ENCODE data around the gene CREB5. TPM values are rescaled to one million over a fixed set of nuclear protein-coding genes. Genes with fewer than 3 reads are reported as not detected.

The CREB5 gene
- total RNA-seq, 4 donors from 2014 or later: 0.88 to 31.4 (median 15.9) TPM

DNA sequence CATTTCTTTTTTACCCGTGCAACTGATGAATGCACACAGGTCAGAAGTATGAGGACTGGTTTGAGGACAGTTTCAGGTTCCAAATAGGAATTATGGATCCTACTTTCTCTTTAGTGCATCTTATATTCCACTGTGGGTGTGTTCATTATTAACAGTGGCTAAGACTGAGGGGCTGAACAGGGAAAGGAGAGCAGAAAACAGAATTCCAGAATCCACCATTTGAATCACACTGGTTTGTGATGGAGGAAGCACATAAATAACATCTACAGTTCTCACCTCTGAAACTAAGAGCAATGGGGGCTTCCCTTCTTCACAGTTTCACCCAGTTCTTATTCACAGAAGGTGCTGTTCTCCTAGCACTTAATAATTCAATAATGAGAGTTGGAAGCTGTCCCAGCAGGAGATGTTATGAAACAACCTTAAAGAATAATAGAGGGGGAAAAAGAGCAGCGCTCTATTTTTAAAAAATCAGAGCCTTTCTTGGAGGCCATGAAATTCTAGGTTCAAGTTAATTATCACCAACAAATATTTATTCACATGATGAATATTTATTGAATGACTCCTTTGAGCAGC lies 205.1 kb downstream of the CREB5 start:
- Histone ChIP-seq H3K4me1 (no peaks in the 10 kb centered on the region), H3K27ac (no peak overlapping the region), H3K36me3 (no peaks in the 10 kb centered on the region), H3K27me3 (no peaks in the 10 kb centered on the region), H3K9me3 (no peaks in the 10 kb centered on the region), H3K4me3 (no peak overlapping the region)
- TF ChIP-seq POLR2A (IDR thresholded peaks at IDR 0.05): no peak
- TF ChIP-seq, protein P1, sequence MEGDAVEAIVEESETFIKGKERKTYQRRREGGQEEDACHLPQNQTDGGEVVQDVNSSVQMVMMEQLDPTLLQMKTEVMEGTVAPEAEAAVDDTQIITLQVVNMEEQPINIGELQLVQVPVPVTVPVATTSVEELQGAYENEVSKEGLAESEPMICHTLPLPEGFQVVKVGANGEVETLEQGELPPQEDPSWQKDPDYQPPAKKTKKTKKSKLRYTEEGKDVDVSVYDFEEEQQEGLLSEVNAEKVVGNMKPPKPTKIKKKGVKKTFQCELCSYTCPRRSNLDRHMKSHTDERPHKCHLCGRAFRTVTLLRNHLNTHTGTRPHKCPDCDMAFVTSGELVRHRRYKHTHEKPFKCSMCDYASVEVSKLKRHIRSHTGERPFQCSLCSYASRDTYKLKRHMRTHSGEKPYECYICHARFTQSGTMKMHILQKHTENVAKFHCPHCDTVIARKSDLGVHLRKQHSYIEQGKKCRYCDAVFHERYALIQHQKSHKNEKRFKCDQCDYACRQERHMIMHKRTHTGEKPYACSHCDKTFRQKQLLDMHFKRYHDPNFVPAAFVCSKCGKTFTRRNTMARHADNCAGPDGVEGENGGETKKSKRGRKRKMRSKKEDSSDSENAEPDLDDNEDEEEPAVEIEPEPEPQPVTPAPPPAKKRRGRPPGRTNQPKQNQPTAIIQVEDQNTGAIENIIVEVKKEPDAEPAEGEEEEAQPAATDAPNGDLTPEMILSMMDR (IDR thresholded peaks at IDR 0.05): no peak
- no peak for DNase-seq

DNA sequence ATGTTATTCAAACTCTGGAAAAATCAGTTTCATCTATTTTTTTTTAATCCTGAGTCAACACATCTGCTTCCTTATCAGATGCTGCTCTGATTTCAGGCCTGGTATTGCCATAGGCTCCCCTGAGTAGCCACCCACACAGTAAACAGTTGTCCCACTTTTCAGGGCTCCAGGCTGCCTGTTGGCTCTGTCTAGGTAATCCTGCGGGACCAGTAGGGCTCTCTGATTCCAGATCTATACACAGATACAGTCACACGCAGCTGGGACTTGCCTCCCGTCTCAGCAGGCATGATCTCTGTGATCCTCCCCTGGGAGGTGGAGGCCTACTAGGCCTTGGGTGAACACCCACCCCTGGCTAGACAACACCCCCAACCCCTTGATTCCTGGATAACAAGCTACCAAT lies 206.1 kb downstream of the CREB5 start:
- TF ChIP-seq, protein P1 (IDR thresholded peaks at IDR 0.05): no peak
- TF ChIP-seq POLR2A (IDR thresholded peaks at IDR 0.05): no peak
- Histone ChIP-seq H3K9me3 (no peaks in the 10 kb centered on the region), H3K27ac (no peak overlapping the region), H3K4me1 (peaks cover 0 to 6% (median 0%) of the 10 kb centered on the region in 4 donors), H3K36me3 (no peaks in the 10 kb centered on the region), H3K4me3 (no peak overlapping the region), H3K27me3 (no peaks in the 10 kb centered on the region)
- no peak for DNase-seq

DNA sequence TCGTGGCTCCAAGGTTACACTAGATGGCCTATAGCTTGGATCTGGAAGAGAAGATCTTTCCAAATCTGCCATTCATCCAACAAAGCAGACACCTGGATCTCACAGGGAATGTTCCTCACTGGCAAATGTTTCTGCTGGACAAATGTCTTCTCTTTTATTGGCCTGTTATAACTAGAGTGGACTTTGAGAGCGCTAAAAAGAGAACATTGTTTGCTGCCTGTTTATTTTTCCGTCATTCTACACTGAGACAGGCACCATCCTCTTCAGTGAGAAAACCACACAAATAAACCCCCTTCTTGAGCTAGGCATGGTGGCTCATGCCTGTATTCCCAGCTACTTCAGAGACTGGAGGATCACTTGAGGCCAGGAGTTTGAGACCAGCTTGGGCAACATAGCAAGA lies 206.9 kb downstream of the CREB5 start:
- no peaks in the 10 kb centered on the region for H3K36me3 ChIP-seq
- no peak for TF ChIP-seq POLR2A (IDR thresholded peaks at IDR 0.05)
- TF ChIP-seq, protein P1 (IDR thresholded peaks at IDR 0.05): no peak
- H3K4me3 ChIP-seq: no peak overlapping the region
- no peaks in the 10 kb centered on the region for H3K9me3 ChIP-seq
- no peaks in the 10 kb centered on the region for H3K27me3 ChIP-seq
- H3K27ac ChIP-seq: peak overlapping the region in 1 of 4 donors; percentile 2
- peaks cover 0 to 6% (median 0%) of the 10 kb centered on the region in 4 donors for H3K4me1 ChIP-seq
- no peak for DNase-seq

DNA sequence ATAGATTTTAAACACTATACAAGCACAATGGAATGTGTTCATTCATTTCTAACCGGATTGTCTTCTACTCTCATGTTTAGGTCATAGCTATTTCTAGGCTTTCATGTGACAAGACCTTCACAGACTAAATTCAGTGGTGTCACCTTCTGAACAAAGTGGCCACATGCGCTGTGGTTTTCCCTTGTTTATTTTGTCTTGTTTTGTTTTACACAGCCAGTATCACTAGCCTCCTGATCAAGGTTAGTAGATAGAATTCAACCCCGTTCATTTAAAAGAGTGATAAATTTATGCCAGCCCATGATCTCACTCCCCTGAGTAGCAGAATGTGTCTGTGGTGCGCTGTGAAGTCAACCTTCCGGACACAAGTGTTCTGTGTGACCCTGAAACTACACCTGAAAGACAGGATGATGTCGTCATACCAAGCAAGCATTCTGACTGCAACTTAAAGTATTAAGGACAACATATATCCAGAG lies 209.1 kb downstream of the CREB5 start:
- Histone ChIP-seq H3K27me3 (no peaks in the 10 kb centered on the region), H3K4me3 (no peak overlapping the region), H3K9me3 (no peaks in the 10 kb centered on the region), H3K27ac (peak overlapping the region in 1 of 4 donors; percentile 57), H3K4me1 (peaks cover 0 to 11% (median 0%) of the 10 kb centered on the region in 4 donors), H3K36me3 (no peaks in the 10 kb centered on the region)
- TF ChIP-seq POLR2A (IDR thresholded peaks at IDR 0.05): no peak
- TF ChIP-seq, protein P1 (IDR thresholded peaks at IDR 0.05): no peak
- no peak for DNase-seq

DNA sequence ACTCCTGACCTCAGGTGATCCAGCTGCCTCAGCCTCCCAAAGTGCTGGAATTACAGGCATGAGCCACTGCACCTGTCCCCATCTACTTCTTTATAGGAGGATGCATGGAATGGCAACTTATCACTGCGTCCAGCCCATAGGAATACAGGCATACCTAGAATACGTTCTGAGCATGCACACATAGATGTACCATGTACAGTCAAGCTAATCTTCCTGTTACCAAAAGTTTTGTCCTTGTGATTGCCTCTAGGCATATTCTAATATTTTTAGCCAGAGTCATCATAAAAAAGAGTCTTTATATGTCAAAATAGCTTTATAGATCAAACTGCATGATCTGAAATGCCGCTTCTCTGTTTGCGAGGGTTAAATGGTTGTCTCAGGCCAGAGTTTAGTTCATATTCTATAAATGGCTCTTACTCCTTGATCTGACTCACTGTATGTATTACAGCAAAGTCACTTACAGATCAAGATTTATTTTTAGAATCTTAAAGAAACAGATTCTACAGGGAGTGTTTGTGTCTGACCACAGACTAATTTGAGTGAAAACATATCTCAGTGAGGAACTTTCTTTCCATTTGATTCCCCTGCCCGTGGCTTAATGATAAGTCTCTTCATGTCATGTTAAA lies 210.9 kb downstream of the CREB5 start:
- no peak for TF ChIP-seq POLR2A (IDR thresholded peaks at IDR 0.05)
- TF ChIP-seq, protein P1 (IDR thresholded peaks at IDR 0.05): no peak
- peak overlapping the region in 1 of 4 donors; percentile 10 for H3K27ac ChIP-seq
- no peaks in the 10 kb centered on the region for H3K27me3 ChIP-seq
- peaks cover 0 to 11% (median 0%) of the 10 kb centered on the region in 4 donors for H3K4me1 ChIP-seq
- no peak for DNase-seq
- no peak overlapping the region for H3K4me3 ChIP-seq
- no peaks in the 10 kb centered on the region for H3K9me3 ChIP-seq
- H3K36me3 ChIP-seq: no peaks in the 10 kb centered on the region
